ENCODE results near the gene ADGB. TPM values are rescaled to one million over a fixed set of nuclear protein-coding genes. Genes with fewer than 3 reads are reported as not detected.
A peak's percentile ranks its signal among the peaks of the same experiment; 100 is the strongest.

The ADGB gene
- total and polyA plus RNA-seq, 9 of the 15 experiments (the other 6 are each of a cell fraction or from before 2014, with no cell fraction given), result not detected

DNA sequence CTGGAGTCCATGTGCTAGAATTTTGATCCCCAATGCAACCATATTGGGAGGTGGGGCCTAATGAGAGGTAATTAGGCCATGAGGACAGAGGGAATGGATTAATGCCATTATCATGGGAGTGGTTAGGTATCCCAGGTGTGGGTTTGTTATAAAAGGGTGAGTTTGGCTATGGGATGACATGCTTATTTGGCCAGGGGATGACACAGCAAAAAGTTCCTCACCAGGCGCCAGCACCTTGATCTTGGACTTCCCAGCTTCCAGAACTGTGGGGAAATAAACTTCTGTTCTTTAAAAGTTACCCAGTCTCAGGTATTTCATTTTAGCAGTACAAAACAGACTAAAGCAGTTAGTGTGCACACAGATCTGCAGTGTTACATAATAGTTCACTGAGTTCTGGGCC lies 84.1 kb downstream of the ADGB start (continued):
- TF ChIP-seq, protein P1, sequence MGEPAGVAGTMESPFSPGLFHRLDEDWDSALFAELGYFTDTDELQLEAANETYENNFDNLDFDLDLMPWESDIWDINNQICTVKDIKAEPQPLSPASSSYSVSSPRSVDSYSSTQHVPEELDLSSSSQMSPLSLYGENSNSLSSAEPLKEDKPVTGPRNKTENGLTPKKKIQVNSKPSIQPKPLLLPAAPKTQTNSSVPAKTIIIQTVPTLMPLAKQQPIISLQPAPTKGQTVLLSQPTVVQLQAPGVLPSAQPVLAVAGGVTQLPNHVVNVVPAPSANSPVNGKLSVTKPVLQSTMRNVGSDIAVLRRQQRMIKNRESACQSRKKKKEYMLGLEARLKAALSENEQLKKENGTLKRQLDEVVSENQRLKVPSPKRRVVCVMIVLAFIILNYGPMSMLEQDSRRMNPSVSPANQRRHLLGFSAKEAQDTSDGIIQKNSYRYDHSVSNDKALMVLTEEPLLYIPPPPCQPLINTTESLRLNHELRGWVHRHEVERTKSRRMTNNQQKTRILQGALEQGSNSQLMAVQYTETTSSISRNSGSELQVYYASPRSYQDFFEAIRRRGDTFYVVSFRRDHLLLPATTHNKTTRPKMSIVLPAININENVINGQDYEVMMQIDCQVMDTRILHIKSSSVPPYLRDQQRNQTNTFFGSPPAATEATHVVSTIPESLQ (CRISPR knock-in tag; IDR thresholded peaks at IDR 0.05), result no peak
- TF ChIP-seq ZNF175 (CRISPR knock-in tag; IDR thresholded peaks at IDR 0.05; ENCODE audit: low read depth) (no peak), CAMTA2 (CRISPR knock-in tag; conservative IDR thresholded peaks at IDR 0.05) (no peak), THRAP3 (IDR thresholded peaks at IDR 0.05; ENCODE audit: borderline replicate concordance) (no peak), TBP (optimal IDR thresholded peaks at IDR 0.05; ENCODE audit: low read depth, low read length) (no peak), TFAM (CRISPR knock-in tag; conservative IDR thresholded peaks at IDR 0.05) (no peak), MAFF (IDR thresholded peaks at IDR 0.05; ENCODE audit: low read length) (peak; percentile 41; the same call in 1 of the 2 replicates), C11orf30 (IDR thresholded peaks at IDR 0.05; ENCODE audit: low read depth) (peak; percentile 55; the same call in 1 of the 2 replicates), NFATC3 (IDR thresholded peaks at IDR 0.05) (no peak), ZNF668 (CRISPR knock-in tag; IDR thresholded peaks at IDR 0.05) (no peak), CHCHD3 (CRISPR knock-in tag; IDR thresholded peaks at IDR 0.05) (no peak), OTX1 (CRISPR knock-in tag; IDR thresholded peaks at IDR 0.05) (no peak), ZNF644 (tag; IDR thresholded peaks at IDR 0.05; ENCODE audit: low read depth) (no peak), MAFG (tag; conservative IDR thresholded peaks at IDR 0.05) (peak; percentile 66), ZFPM2 (CRISPR knock-in tag; IDR thresholded peaks at IDR 0.05) (no peak), SIX5 (IDR thresholded peaks at IDR 0.05; ENCODE audit: borderline replicate concordance in 1 of 2, insufficient read depth in 1 of 2, low read depth in 1 of 2, low read length in 2 of 2) (no peak)
- TF ChIP-seq, protein P2, sequence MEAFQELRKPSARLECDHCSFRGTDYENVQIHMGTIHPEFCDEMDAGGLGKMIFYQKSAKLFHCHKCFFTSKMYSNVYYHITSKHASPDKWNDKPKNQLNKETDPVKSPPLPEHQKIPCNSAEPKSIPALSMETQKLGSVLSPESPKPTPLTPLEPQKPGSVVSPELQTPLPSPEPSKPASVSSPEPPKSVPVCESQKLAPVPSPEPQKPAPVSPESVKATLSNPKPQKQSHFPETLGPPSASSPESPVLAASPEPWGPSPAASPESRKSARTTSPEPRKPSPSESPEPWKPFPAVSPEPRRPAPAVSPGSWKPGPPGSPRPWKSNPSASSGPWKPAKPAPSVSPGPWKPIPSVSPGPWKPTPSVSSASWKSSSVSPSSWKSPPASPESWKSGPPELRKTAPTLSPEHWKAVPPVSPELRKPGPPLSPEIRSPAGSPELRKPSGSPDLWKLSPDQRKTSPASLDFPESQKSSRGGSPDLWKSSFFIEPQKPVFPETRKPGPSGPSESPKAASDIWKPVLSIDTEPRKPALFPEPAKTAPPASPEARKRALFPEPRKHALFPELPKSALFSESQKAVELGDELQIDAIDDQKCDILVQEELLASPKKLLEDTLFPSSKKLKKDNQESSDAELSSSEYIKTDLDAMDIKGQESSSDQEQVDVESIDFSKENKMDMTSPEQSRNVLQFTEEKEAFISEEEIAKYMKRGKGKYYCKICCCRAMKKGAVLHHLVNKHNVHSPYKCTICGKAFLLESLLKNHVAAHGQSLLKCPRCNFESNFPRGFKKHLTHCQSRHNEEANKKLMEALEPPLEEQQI (IDR thresholded peaks at IDR 0.05), result no peak
- TF ChIP-seq, protein P3, sequence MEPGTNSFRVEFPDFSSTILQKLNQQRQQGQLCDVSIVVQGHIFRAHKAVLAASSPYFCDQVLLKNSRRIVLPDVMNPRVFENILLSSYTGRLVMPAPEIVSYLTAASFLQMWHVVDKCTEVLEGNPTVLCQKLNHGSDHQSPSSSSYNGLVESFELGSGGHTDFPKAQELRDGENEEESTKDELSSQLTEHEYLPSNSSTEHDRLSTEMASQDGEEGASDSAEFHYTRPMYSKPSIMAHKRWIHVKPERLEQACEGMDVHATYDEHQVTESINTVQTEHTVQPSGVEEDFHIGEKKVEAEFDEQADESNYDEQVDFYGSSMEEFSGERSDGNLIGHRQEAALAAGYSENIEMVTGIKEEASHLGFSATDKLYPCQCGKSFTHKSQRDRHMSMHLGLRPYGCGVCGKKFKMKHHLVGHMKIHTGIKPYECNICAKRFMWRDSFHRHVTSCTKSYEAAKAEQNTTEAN (CRISPR knock-in tag; IDR thresholded peaks at IDR 0.05), result no peak
- TF ChIP-seq, protein P4, sequence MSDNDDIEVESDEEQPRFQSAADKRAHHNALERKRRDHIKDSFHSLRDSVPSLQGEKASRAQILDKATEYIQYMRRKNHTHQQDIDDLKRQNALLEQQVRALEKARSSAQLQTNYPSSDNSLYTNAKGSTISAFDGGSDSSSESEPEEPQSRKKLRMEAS (CRISPR knock-in tag; IDR thresholded peaks at IDR 0.05), result no peak
- TF ChIP-seq, protein P5, sequence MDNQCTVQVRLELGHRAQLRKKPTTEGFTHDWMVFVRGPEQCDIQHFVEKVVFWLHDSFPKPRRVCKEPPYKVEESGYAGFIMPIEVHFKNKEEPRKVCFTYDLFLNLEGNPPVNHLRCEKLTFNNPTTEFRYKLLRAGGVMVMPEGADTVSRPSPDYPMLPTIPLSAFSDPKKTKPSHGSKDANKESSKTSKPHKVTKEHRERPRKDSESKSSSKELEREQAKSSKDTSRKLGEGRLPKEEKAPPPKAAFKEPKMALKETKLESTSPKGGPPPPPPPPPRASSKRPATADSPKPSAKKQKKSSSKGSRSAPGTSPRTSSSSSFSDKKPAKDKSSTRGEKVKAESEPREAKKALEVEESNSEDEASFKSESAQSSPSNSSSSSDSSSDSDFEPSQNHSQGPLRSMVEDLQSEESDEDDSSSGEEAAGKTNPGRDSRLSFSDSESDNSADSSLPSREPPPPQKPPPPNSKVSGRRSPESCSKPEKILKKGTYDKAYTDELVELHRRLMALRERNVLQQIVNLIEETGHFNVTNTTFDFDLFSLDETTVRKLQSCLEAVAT (IDR thresholded peaks at IDR 0.05), result no peak
- TF ChIP-seq, protein P6, sequence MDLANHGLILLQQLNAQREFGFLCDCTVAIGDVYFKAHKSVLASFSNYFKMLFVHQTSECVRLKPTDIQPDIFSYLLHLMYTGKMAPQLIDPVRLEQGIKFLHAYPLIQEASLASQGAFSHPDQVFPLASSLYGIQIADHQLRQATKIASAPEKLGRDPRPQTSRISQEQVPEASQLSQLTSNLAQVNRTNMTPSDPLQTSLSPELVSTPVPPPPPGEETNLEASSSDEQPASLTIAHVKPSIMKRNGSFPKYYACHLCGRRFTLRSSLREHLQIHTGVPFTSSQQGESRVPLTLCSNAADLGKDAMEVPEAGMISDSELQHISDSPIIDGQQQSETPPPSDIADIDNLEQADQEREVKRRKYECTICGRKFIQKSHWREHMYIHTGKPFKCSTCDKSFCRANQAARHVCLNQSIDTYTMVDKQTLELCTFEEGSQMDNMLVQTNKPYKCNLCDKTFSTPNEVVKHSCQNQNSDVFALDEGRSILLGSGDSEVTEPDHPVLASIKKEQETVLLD (IDR thresholded peaks at IDR 0.05), result no peak
